Loucy (cell line): ENCODE measurements around the gene CNOT6.

Source experiments
- H2AFZ ChIP-seq: fragments of 200-600 bp; sonication (generic); 2 replicates; pipeline ENCODE4 v1.6.0; 2016; ENCODE audit warnings: antibody characterized with exemption, mild to moderate bottlenecking, low read length, moderate library complexity
- H3F3A ChIP-seq: fragments of 200-600 bp; 2 replicates; pipeline ENCODE4 v1.6.0; 2016; ENCODE audit warnings: antibody characterized with exemption, low read depth, mild to moderate bottlenecking
- H3K27me3 ChIP-seq: fragments of 200-600 bp; sonication (generic); 2 replicates; pipeline ENCODE4 v1.6.1; 2014; ENCODE audit warnings: low read length, mild to moderate bottlenecking; ENCODE audit not compliant: insufficient read depth, poor library complexity, severe bottlenecking
- H3K36me3 ChIP-seq: fragments of 200-600 bp; sonication (generic); 2 replicates; pipeline ENCODE4 v1.6.1; 2016; ENCODE audit warnings: low read length; ENCODE audit not compliant: insufficient read depth
- H3K4me1 ChIP-seq: fragments of 200-600 bp; sonication (generic); 2 replicates; pipeline ENCODE4 v1.5.1; 2014; ENCODE audit warnings: low read length, mild to moderate bottlenecking; ENCODE audit not compliant: insufficient read depth, poor library complexity, severe bottlenecking
- H3K4me2 ChIP-seq: fragments of 200-600 bp; sonication (generic); 2 replicates; pipeline ENCODE4 v1.6.0; 2014; ENCODE audit warnings: antibody characterized with exemption, low read length, low read depth, mild to moderate bottlenecking; ENCODE audit not compliant: poor library complexity, severe bottlenecking
- H3K4me3 ChIP-seq: fragments of 200-600 bp; sonication (generic); 2 replicates; pipeline ENCODE4 v1.5.1; 2014; ENCODE audit warnings: low read length, mild to moderate bottlenecking, mixed read lengths; ENCODE audit not compliant: poor library complexity, severe bottlenecking
- H3K79me2 ChIP-seq: fragments of 200-600 bp; sonication (generic); 2 replicates; pipeline ENCODE4 v1.6.1; 2014; ENCODE audit warnings: low read length; ENCODE audit not compliant: insufficient read depth
- H3K9ac ChIP-seq: fragments of 200-600 bp; sonication (generic); 2 replicates; pipeline ENCODE4 v1.6.0; 2014; ENCODE audit warnings: mild to moderate bottlenecking, low read depth, low read length, moderate library complexity; ENCODE audit not compliant: poor library complexity, severe bottlenecking
- H3K9me2 ChIP-seq: fragments of 200-600 bp; sonication (generic); replicated peaks from 2 replicates; pipeline ENCODE4 v1.6.1; 2016; ENCODE audit warnings: low read depth, low read length, mixed read lengths
- H3K9me3 ChIP-seq: fragments of 200-600 bp; sonication (generic); 2 replicates; pipeline ENCODE4 v1.6.1; 2014; ENCODE audit warnings: mild to moderate bottlenecking, antibody characterized with exemption, low read length, low read depth; ENCODE audit not compliant: insufficient read depth
- H4K20me1 ChIP-seq: fragments of 200-600 bp; sonication (generic); 2 replicates; pipeline ENCODE4 v1.6.0; 2014; ENCODE audit warnings: antibody characterized with exemption, low read length, mild to moderate bottlenecking; ENCODE audit not compliant: insufficient read depth, poor library complexity, severe bottlenecking
- EZH2phosphoT487 ChIP-seq: fragments of 200-600 bp; IDR thresholded peaks from 2 replicates; pipeline ENCODE4 v1.6.1; 2018; ENCODE audit warnings: antibody characterized with exemption, mild to moderate bottlenecking, moderate library complexity, borderline replicate concordance
- TF ChIP-seq, protein P1 (sequence below): fragments of 200-600 bp; sonication (generic); conservative IDR thresholded peaks from 2 replicates; pipeline ENCODE4 v1.5.1; 2014; ENCODE audit warnings: mild to moderate bottlenecking, antibody characterized with exemption, low read length

The CNOT6 gene

DNA sequence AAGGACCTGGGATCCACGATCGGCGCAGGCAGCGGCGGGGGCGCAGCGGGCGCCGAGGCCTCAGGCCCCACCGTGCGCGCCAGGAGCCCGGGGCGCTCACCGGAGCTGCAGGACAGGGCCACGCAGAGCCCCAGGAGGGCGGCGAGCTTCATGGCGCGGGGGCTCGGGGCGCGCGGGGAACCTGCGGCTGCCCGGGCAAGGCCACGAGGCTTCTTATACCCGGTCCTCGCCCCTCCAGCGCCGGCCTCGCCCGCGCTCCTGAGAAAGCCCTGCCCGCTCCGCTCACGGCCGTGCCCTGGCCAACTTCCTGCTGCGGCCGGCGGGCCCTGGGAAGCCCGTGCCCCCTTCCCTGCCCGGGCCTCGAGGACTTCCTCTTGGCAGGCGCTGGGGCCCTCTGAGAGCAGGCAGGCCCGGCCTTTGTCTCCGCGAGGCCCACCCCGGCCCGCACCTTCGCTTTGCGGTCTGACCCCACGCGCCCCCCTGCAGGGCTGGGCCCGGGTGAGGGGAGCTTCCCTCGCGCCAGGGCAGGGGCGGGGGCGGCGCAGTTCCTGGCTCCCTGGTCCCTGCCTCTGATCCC lies 97.2 kb downstream of the CNOT6 start, which contains the start of gene SCGB3A1:
TSS of gene SCGB3A1 (minus strand) at position 189 of the 577 bp plus-strand sequence. CDS start at position 152, 37 bp downstream.
- H4K20me1 ChIP-seq, result no peaks in the 10 kb centered on the region
- H2AFZ ChIP-seq, result no peak within 1 kb of the TSS
- no peaks in the 10 kb centered on the region for H3F3A ChIP-seq
- H3K9me2 ChIP-seq, result no peaks in the 10 kb centered on the region
- no peaks in the 10 kb centered on the region for H3K27me3 ChIP-seq
- H3K4me1 ChIP-seq, result no peaks in the 10 kb centered on the region
- TF ChIP-seq EZH2phosphoT487, result no peak
- TF ChIP-seq, protein P1, sequence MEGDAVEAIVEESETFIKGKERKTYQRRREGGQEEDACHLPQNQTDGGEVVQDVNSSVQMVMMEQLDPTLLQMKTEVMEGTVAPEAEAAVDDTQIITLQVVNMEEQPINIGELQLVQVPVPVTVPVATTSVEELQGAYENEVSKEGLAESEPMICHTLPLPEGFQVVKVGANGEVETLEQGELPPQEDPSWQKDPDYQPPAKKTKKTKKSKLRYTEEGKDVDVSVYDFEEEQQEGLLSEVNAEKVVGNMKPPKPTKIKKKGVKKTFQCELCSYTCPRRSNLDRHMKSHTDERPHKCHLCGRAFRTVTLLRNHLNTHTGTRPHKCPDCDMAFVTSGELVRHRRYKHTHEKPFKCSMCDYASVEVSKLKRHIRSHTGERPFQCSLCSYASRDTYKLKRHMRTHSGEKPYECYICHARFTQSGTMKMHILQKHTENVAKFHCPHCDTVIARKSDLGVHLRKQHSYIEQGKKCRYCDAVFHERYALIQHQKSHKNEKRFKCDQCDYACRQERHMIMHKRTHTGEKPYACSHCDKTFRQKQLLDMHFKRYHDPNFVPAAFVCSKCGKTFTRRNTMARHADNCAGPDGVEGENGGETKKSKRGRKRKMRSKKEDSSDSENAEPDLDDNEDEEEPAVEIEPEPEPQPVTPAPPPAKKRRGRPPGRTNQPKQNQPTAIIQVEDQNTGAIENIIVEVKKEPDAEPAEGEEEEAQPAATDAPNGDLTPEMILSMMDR, result no peak
- H3K4me2 ChIP-seq, result no peak within 1 kb of the TSS
- no peaks in the 10 kb centered on the region for H3K36me3 ChIP-seq
- no peak within 1 kb of the TSS for H3K9ac ChIP-seq
- H3K4me3 ChIP-seq, result peak within 1 kb of the TSS; percentile 17
- H3K9me3 ChIP-seq, result no peaks in the 10 kb centered on the region
- no peaks in the 10 kb centered on the region for H3K79me2 ChIP-seq

DNA sequence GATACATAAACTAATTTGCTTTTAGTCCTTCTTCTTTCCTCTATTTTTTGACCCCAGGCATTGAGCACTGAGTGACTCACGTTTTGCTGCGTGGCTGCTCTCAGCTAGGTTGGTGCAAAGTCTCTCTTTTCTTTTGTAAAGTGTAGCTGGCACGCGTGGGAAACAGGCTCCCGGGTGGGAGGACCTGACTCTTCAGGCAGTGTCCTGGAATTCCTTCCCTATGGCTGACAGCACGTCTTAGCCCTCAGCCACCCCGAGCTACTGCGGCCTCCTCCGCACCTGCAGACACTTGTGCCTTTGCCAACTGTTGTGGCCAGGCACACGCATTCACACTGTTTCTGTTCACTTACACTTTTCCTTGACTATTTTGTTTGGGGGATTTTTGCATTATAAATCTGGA lies 98.0 kb downstream of the CNOT6 start:
- Histone ChIP-seq H3K4me3 (no peak overlapping the region), H3K79me2 (no peaks in the 10 kb centered on the region), H3F3A (no peaks in the 10 kb centered on the region), H4K20me1 (no peaks in the 10 kb centered on the region), H3K9me3 (no peaks in the 10 kb centered on the region), H2AFZ (no peak overlapping the region), H3K27me3 (no peaks in the 10 kb centered on the region), H3K36me3 (no peaks in the 10 kb centered on the region), H3K9me2 (no peaks in the 10 kb centered on the region), H3K4me1 (no peaks in the 10 kb centered on the region), H3K4me2 (no peak overlapping the region), H3K9ac (no peak overlapping the region)
- TF ChIP-seq EZH2phosphoT487, result no peak
- TF ChIP-seq, protein P1, result no peak

DNA sequence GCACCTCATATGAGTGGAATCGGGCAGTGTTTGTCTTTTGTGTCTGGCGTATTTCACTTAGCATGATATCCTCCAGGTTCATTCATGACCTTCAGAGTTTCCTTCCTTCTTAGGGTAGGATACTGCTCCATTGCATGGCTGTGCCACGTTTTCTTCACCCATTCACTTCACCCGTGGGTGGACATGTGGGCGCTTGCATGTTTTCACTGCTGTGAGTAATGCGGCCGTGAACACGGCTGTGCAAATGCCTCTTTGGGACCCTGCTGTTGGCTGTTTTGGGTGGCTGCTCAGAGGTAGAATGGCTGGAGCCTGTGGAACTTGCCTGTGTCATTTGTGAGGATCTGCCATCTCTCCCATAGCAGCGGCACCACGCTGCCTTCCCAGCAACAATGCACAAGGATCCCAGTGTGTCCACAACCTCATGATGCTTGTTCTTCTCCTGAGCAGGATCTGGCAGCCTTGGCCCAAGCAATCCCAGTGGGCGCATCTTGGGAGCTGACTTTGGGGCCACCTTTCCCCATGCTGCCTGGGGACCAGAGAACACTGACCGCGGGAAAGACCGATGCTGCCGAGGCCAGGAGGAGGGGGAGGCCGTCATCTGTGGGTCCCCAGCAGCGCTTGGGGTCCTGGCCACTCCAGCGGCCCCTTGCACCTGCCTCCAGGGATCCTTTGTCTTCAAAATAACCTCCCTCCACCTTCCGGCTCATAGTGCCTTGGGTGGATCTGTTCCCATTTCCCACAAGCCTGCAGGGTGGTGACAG lies 99.4 kb downstream of the CNOT6 start:
- Histone ChIP-seq H3K36me3 (no peaks in the 10 kb centered on the region), H3K9ac (no peak overlapping the region), H4K20me1 (no peaks in the 10 kb centered on the region), H3K9me2 (no peaks in the 10 kb centered on the region), H3K79me2 (no peaks in the 10 kb centered on the region), H3K27me3 (no peaks in the 10 kb centered on the region), H3K4me1 (no peaks in the 10 kb centered on the region), H3K9me3 (no peaks in the 10 kb centered on the region), H3F3A (no peaks in the 10 kb centered on the region), H2AFZ (no peak overlapping the region), H3K4me2 (no peak overlapping the region), H3K4me3 (no peak overlapping the region)
- TF ChIP-seq, protein P1, result no peak
- TF ChIP-seq EZH2phosphoT487, result no peak
